NCI-H226 (cell line): Measurements from ENCODE around the gene VPS13A.
"Not testable (repeated sequence)": the region's sequence is repeated elsewhere in the genome, so short reads cannot be mapped to it uniquely, and the experiment has no call there.

ENCODE experiments used
- DNase-seq: peaks from one replicate; pipeline ENCODE4 v3.0.0-alpha.2; 2015

The VPS13A gene

DNA sequence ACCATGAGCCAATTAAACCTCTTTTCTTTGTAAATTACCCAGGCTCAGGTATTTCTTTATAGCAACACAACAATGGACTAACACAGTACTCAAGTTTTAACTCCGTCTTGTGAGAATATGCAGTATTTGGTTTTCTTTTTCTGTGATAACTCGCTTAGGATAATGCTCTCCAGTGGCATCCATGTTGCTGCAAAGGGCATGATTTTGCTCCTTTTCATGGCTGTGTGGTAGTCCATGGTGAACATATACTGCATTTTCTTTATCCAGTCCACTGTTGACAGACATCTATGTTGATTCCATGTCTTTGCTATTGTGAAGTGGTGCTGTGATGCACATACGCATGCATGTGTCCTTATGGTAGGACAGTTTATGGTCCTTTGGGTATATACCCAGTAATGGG, 10.9 kb downstream of the VPS13A start:
- no peak for DNase-seq

GRCh38 chr9:77194423-77194822, 17.1 kb downstream of the VPS13A start:
- no peak for DNase-seq

DNA sequence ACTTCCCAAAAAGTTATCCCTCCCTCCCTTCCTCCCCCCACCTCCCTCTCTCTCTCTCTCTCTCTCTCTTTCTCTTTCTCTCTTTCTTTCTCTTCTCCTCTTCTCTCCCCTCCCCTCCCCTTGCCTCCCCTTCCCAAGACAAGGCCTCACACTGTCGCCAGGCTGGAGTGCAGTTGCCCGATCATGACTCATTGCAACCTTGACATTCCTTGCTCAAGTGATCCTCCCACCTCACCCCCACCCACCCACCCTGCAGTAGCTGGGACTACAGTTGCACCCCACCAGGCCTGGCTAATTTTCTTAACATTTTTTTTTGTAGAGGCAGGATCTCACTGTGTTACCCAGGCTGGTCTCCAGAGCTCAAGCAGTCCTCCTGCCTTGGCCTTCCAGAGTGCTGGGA, 32.8 kb downstream of the VPS13A start:
- DNase-seq = no peak

DNA sequence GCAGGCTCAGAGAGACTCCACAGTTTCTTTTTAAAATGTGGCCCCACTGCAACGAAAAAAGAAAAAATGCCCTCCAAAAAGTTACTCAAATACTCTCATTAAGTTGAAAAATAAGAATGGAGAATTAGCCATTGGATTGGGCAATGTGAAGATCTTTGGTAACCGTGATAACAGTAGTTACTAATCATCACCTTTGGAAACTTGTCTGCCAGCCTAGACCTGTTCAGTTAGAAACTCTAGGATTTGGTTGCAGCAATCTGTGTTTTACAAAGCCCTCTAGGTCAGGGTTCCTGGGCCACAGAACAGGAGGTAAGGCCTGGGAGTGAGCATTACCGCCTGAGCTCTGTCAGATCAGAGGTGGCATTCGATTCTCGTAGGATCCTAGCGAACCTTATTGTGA, 34.2 kb downstream of the VPS13A start:
- no peak for DNase-seq

- no peak for DNase-seq
Measured at GRCh38 chr9:77212801-77213200, 35.5 kb downstream of the VPS13A start.

GRCh38 chr9:77215874-77216273, 38.5 kb downstream of the VPS13A start:
- DNase-seq = no peak

DNA sequence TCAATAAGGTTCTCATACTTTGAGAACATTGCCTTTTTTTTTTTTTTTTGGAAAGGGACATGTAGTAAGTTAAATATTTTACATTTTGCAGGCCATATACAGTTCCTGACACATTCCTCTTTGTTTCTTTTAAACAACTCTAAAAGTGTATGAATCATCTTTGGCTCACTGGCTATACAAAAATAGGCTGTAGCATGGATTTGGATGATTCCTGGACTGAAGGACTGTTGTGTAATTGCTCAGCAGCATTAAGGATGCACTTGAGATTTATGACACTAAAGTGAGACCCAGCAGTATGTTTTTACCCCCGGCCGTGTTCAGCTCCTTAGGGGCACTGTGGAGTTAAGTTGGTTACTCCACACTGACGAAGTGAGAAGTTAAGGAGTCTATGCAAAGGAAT, 41.3 kb downstream of the VPS13A start:
- peak; percentile 41 for DNase-seq

- DNase-seq = no peak
Measured at GRCh38 chr9:77221431-77221830, 44.1 kb downstream of the VPS13A start.

GRCh38 chr9:77224746-77225312, 47.5 kb downstream of the VPS13A start:
- DNase-seq = peak; percentile 29

- no peak for DNase-seq
Measured at GRCh38 chr9:77236693-77237092, 59.4 kb downstream of the VPS13A start.

GRCh38 chr9:77237896-77238295, 60.6 kb downstream of the VPS13A start:
- no peak for DNase-seq

GRCh38 chr9:77251050-77251449, 73.7 kb downstream of the VPS13A start:
- DNase-seq = peak; percentile 50

GRCh38 chr9:77257275-77257674, 79.9 kb downstream of the VPS13A start:
- DNase-seq = no peak

GRCh38 chr9:77261605-77262004, 84.3 kb downstream of the VPS13A start:
- DNase-seq = no peak

DNA sequence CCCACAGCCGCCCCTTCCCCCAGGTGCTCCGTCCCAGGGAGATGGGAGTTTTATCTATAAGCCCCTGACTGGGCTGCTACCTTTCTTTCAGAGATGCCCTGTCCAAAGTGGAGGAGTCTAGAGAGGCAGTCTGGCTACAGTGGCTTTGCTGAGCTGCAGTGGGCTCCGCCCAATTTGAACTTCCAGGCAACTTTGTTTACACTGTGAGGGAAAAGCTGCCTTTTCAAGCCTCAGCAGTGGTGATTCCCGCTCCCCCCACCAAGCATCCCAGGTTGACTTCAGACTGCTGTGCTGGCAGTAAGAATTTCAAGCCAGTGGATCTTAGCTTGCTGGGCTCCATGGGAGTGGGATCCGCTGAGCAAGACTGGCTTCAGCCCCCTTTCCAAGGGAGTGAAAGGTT, 90.4 kb downstream of the VPS13A start:
- not testable (repeated sequence) for DNase-seq

GRCh38 chr9:77271023-77271690, 93.8 kb downstream of the VPS13A start:
- no peak for DNase-seq

- DNase-seq = no peak
Measured at GRCh38 chr9:77276799-77277198, 99.5 kb downstream of the VPS13A start.

DNA sequence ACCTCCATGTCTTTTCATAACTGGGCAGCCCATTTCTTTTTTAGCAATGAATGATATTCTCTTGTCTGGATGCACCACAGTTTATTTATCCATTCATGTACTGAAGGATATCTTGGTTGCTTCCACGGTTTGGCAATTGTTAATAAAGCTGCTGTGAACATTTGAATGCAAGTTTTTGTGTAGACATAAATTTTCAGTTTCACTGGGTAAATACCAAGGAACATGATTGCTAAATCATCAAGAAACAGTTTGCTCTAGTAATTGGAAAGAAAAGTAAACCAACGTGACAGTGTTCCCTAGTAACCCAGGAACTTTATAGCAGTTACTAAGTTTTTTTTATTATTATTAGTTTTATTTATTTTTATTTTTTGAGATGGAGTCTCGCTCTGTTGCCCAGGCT, 100.4 kb downstream of the VPS13A start:
- DNase-seq = no peak

DNA sequence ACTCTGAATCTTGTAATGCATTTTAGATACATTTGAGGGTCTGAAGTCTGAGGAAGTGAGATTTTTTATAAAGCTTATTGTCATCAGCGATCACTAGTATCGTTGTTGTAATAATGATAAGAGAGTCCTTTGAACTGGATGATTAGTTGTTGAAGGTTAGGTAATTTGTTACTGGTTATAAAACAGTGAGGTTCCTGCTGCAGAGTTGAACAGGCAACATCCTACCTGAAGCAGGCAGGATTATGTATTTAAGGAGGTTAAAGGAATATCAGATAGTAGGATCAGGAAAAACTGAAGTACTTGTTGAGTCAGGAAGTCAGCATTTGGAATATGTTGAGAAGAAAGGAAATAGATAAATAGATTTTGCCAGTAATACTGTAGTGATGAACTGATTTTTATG, 106.7 kb downstream of the VPS13A start:
- DNase-seq = no peak

GRCh38 chr9:77284616-77285015, 107.3 kb downstream of the VPS13A start:
- DNase-seq = no peak

DNA sequence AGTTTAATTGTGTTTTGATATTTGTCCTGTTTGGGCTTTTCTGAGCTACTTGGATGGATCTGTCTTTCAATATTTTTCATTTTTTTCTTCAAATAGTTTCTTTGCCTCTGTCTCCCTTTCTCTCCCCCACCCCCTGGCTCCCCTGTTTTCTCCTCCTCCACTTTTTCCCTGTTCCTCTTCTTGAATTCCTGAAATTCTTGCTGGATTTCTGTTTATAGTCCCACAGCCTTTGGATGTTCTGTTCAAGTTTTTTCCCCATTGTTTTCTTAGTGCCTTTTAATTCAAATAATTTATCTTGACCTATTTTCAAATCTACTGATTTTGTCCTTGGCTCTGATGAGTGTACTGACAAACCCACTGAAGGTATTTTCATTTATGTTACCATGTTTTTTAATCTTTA, 113.0 kb downstream of the VPS13A start:
- no peak for DNase-seq

DNA sequence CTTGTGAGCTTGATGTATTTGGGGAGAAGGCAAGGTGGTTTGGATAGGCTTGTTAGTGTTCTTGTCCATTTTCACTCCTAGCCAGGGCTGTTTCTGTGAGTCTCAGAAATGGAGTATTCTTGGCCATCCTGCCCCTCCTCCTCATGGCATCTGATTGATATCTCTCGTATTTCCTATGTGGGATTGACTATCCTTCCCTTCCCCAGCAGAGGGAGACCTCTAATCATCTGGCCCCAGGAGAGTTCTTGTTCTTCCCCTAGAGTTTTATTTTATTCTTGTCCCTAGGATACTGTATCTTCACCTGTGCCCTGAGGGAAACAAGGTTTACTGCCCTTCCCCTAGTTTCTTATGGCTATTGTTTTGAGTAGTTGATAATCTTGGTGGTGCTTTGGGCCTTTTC, 114.4 kb downstream of the VPS13A start:
- DNase-seq = peak; percentile 22

DNA sequence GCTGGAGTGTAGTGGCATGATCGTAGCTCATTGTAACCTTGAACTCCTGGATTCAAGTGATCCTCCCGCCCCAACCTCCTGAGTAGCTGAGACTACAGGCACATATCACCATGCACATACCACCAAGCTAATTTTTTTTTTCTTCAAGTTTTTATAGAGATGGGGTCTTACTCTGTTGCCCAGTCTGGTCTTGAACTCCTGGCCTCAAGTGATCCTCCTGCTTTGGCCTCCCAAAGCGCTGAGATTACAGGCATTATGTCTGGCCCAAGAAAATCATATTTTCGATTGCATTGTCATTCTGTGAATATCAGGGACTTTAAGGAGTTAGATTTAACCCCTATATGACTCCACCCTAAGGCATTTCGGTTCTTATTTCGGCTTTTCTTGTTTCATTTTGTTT, 116.6 kb downstream of the VPS13A start:
- DNase-seq = no peak

DNA sequence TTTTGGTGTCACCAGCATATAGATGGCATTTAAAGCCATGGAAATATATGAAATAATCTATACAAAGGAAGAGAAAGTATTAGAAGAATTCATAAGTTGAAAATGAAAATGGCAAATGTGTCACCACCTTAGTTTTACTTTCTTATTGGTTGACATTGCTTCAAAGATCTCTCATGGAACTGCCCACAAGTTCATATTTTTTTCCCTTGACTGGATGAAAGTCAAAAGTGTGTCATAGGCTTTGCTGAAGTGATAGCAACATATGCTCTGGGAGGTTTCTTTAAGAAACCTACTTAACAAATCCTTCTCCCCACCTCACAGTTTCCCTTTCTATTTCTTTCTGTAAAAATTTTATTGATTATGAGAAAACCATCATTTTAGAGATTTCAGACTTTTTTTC, 127.2 kb downstream of the VPS13A start:
- no peak for DNase-seq
